Endothelial cell of umbilical vein (primary cell): ENCODE results near the gene SEPTIN10. TPM values are rescaled to one million over a fixed set of nuclear protein-coding genes. Genes with fewer than 3 reads are reported as not detected.

Experiments used
- BruUV-seq: library from RNA; stranded (reverse); fragments of 400-500 nt; replicated peaks from 2 replicates; lab custom pipeline; 2021; lab: Mats Ljungman, UMichigan
- CTCF ChIA-PET: fragments of 300-600, 350-600 bp; sonication (Branson Sonifier 250); formaldehyde crosslinking; loops from one replicate; lab custom pipeline; 2021; ENCODE audit warnings: antibody characterized with exemption, inconsistent platforms; lab: Charles Lee
- POLR2A ChIA-PET: fragments of 300-600, 350-600 bp; sonication (Branson Sonifier 250); formaldehyde crosslinking; loops from one replicate; lab custom pipeline; 2021; ENCODE audit warnings: antibody characterized with exemption, inconsistent platforms; lab: Charles Lee
- DNase-seq: peaks from one replicate; pipeline ENCODE4 v3.0.0-alpha.2; 2011; ENCODE audit warnings: low read depth, low spot score
- FAIRE-seq: peaks from 2 replicates; lab custom pipeline; 2011; peaks lifted over from hg19 to GRCh38; lab: Jason Lieb, UNC
- H2AFZ ChIP-seq: 2 replicates; pipeline ENCODE4 v1.6.0; 2012; ENCODE audit warnings: low read depth, low read length, control low read depth, inconsistent platforms
- H3K27ac ChIP-seq: 2 replicates; pipeline ENCODE4 v1.5.1; 2011; ENCODE audit warnings: low read depth, mild to moderate bottlenecking, control low read depth, low read length, moderate library complexity; ENCODE audit not compliant: insufficient read depth
- H3K27me3 ChIP-seq, 2 experiments: 2 replicates each; pipeline versions ENCODE4 v1.6.0 to v1.6.1; 2011; ENCODE audit warnings: low read length in 2 of 2, mixed read lengths in 1 of 2; ENCODE audit not compliant: control insufficient read depth in 2 of 2, insufficient read depth in 2 of 2
- H3K36me3 ChIP-seq, 2 experiments: 2 replicates in 1 of 2; 3 replicates in 1 of 2; pipeline ENCODE4 v1.5.1; 2011; ENCODE audit warnings: low read length in 2 of 2, mild to moderate bottlenecking in 1 of 2, moderate library complexity in 1 of 2; ENCODE audit not compliant: control insufficient read depth in 2 of 2, insufficient read depth in 2 of 2; ENCODE audit errors: extremely low read depth in 1 of 2
- H3K4me1 ChIP-seq: 3 replicates; pipeline ENCODE4 v1.5.1; 2011; ENCODE audit warnings: mild to moderate bottlenecking, low read length; ENCODE audit not compliant: control insufficient read depth, insufficient read depth; ENCODE audit errors: extremely low read depth
- H3K4me2 ChIP-seq: 2 replicates; pipeline ENCODE4 v1.6.1; 2011; ENCODE audit warnings: low read length, control low read depth, mixed read lengths; ENCODE audit not compliant: insufficient read depth
- H3K4me3 ChIP-seq, 3 experiments: fragments of 200-600 bp in 1 of 3; sonication (generic), shearing (Covaris generic) in 1 of 3; replicated peaks in 1 of 3; 2 replicates each; pipeline ENCODE4 v1.5.1; 2011 to 2016; ENCODE audit warnings: control low read depth in 3 of 3, low read length in 3 of 3, mild to moderate bottlenecking in 2 of 3, inconsistent platforms in 1 of 3, low read depth in 1 of 3, moderate library complexity in 1 of 3; ENCODE audit not compliant: insufficient read depth in 1 of 3
- H3K79me2 ChIP-seq: 2 replicates; pipeline ENCODE4 v1.6.0; 2012; ENCODE audit warnings: low read length, inconsistent platforms; ENCODE audit not compliant: control insufficient read depth, insufficient read depth
- H3K9ac ChIP-seq: replicated peaks from 2 replicates; pipeline ENCODE3; 2011; ENCODE audit warnings: low read length, control low read depth; ENCODE audit not compliant: insufficient read depth; ENCODE audit errors: extremely low read depth
- H3K9me1 ChIP-seq: replicated peaks from 3 replicates; pipeline ENCODE4 v1.6.0; 2011; ENCODE audit warnings: mild to moderate bottlenecking, low read length; ENCODE audit not compliant: control insufficient read depth, insufficient read depth; ENCODE audit errors: extremely low read depth
- H3K9me3 ChIP-seq: replicated peaks from 2 replicates; pipeline ENCODE4 v1.5.1; 2012; ENCODE audit warnings: low read length, inconsistent platforms; ENCODE audit not compliant: control insufficient read depth, insufficient read depth
- H4K20me1 ChIP-seq: replicated peaks from 2 replicates; pipeline ENCODE3; 2011; ENCODE audit warnings: mild to moderate bottlenecking, low read length; ENCODE audit not compliant: control insufficient read depth, insufficient read depth; ENCODE audit errors: extremely low read depth
- EZH2 ChIP-seq: IDR thresholded peaks from 2 replicates; pipeline ENCODE4 v1.6.1; 2012; ENCODE audit warnings: borderline replicate concordance, low read depth, mild to moderate bottlenecking, moderate library complexity, low read length, inconsistent platforms; ENCODE audit not compliant: severe bottlenecking
- FOS ChIP-seq: IDR thresholded peaks from 2 replicates; pipeline ENCODE4 v1.6.1; 2011; ENCODE audit warnings: mild to moderate bottlenecking, low read length, moderate library complexity, borderline replicate concordance; ENCODE audit not compliant: insufficient read depth
- GATA2 ChIP-seq: IDR thresholded peaks from 2 replicates; pipeline ENCODE4 v1.7.0; 2011; ENCODE audit warnings: low read depth, mild to moderate bottlenecking, moderate library complexity, mixed read lengths, low read length; ENCODE audit not compliant: insufficient read length, insufficient read depth
- JUN ChIP-seq: IDR thresholded peaks from 2 replicates; pipeline ENCODE4 v1.6.1; 2011; ENCODE audit warnings: borderline replicate concordance, low read depth; ENCODE audit not compliant: insufficient read length, insufficient read depth
- MAX ChIP-seq: IDR thresholded peaks from 2 replicates; pipeline ENCODE4 v1.6.1; 2011; ENCODE audit not compliant: insufficient read depth, insufficient read length
- MYC ChIP-seq: IDR thresholded peaks from one replicate; pipeline ENCODE4 v1.6.1; 2011; ENCODE audit warnings: mild to moderate bottlenecking, low read depth, low read length
- POLR2A ChIP-seq: IDR thresholded peaks from 2 replicates; pipeline ENCODE4 v1.6.1; 2012; ENCODE audit warnings: low read depth, mild to moderate bottlenecking, control low read depth, low read length
- POLR2AphosphoS5 ChIP-seq: IDR thresholded peaks from 2 replicates; pipeline ENCODE4 v1.6.1; 2012; ENCODE audit warnings: low read depth, mild to moderate bottlenecking, control low read depth, low read length, moderate library complexity; ENCODE audit not compliant: insufficient read depth
- dilution Hi-C: fragments of 300-500 bp; cut with MboI; formaldehyde crosslinking; loops from one replicate; pipeline ENCODE4 v1.15.0; 2019; ENCODE audit warnings: low sequenced_read_pairs; ENCODE audit not compliant: extremely low pct_ligation_motif_present
- intact Hi-C: fragments of 100-400 bp; cut with micrococcal nuclease; formaldehyde crosslinking; loops from one replicate; pipeline ENCODE4 v1.10.0; 2022
- polyA plus RNA-seq, 4 experiments: library from polyadenylated mRNA; depleted of rRNA in 3 of 4; stranded (reverse) in 3 of 4; unstranded in 1 of 4; fragments of >200 nt; gene quantifications; 2 replicates each; pipeline versions ENCODE4 v1.2.1 to v1.2.3, GENCODE V29; 2011 to 2012; ENCODE audit warnings: missing spikeins in 1 of 4
- total RNA-seq: library from RNA; stranded (reverse); gene quantifications from 2 replicates; pipeline ENCODE4 v1.2.3, GENCODE V29; 2021
- TF ChIP-seq, protein P1 (sequence below), 2 donors: IDR thresholded peaks; 1 replicate in 1 of 2; 2 replicates in 1 of 2; pipeline ENCODE4 v1.5.1; 2011; ENCODE audit warnings: low read length in 2 of 2, mild to moderate bottlenecking in 2 of 2, moderate library complexity in 2 of 2, control low read depth in 1 of 2, inconsistent platforms in 1 of 2, low read depth in 1 of 2; ENCODE audit not compliant: insufficient read depth in 1 of 2; ENCODE audit errors: extremely low read depth in 1 of 2

Gene SEPTIN10
- total and polyA plus RNA-seq, 2 donors (not counting 3 experiments of a cell fraction or from before 2014, with no cell fraction given): 26.1 to 121 TPM

GRCh38 chr2:109531896-109532727, 81.7 kb downstream of the SEPTIN10 start:
- no peak for DNase-seq
- no peak overlapping the region for H3K9ac ChIP-seq
- no peaks in the 10 kb centered on the region for H3K79me2 ChIP-seq
- H3K27ac ChIP-seq: no peak overlapping the region
- H3K4me3 ChIP-seq: no peak overlapping the region
- H3K4me2 ChIP-seq: no peak overlapping the region
- intact Hi-C loops (no loop called here), dilution Hi-C loops (no loop called here)
- no peaks in the 10 kb centered on the region for H4K20me1 ChIP-seq
- BruUV-seq: no TSS peak
- no peaks in the 10 kb centered on the region for H3K9me1 ChIP-seq
- no peak for TF ChIP-seq GATA2
- TF ChIP-seq MYC: no peak
- no peak for TF ChIP-seq MAX
- TF ChIP-seq FOS: no peak
- TF ChIP-seq POLR2AphosphoS5: no peak
- TF ChIP-seq POLR2A: no peak
- TF ChIP-seq EZH2: no peak
- TF ChIP-seq JUN: no peak
- TF ChIP-seq, protein P1, sequence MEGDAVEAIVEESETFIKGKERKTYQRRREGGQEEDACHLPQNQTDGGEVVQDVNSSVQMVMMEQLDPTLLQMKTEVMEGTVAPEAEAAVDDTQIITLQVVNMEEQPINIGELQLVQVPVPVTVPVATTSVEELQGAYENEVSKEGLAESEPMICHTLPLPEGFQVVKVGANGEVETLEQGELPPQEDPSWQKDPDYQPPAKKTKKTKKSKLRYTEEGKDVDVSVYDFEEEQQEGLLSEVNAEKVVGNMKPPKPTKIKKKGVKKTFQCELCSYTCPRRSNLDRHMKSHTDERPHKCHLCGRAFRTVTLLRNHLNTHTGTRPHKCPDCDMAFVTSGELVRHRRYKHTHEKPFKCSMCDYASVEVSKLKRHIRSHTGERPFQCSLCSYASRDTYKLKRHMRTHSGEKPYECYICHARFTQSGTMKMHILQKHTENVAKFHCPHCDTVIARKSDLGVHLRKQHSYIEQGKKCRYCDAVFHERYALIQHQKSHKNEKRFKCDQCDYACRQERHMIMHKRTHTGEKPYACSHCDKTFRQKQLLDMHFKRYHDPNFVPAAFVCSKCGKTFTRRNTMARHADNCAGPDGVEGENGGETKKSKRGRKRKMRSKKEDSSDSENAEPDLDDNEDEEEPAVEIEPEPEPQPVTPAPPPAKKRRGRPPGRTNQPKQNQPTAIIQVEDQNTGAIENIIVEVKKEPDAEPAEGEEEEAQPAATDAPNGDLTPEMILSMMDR (IDR thresholded peaks at IDR 0.05; ENCODE audit: extremely low read depth in 1 of 2, insufficient read depth in 1 of 2, low read depth in 1 of 2, low read length in 2 of 2): no peak
- no peaks in the 10 kb centered on the region for H3K9me3 ChIP-seq
- no peak for FAIRE-seq
- CTCF ChIA-PET: interaction anchor here (1.0 to 4.8 kb wide), 5 partner anchors 12 to 604 kb away, joined by 3 to 51 read pairs (median 4); no protein-coding TSS in a partner anchor
- peaks cover 10% of the 10 kb centered on the region in 2 experiments for H3K27me3 ChIP-seq
- POLR2A ChIA-PET: no interaction called here
- H3K36me3 ChIP-seq: no peaks in the 10 kb centered on the region
- no peaks in the 10 kb centered on the region for H3K4me1 ChIP-seq
- no peak overlapping the region for H2AFZ ChIP-seq
